Adipose tissue (tissue), 3 donors: ENCODE measurements around the gene COA8. TPM values are rescaled to one million over a fixed set of nuclear protein-coding genes. Genes with fewer than 3 reads are reported as not detected.
"Not testable (repeated sequence)": the region's sequence is repeated elsewhere in the genome, so short reads cannot be mapped to it uniquely, and the experiment has no call there.

Source experiments
- H3K27ac ChIP-seq: one replicate; pipeline ENCODE4 v1.5.1; 2013; ENCODE audit warnings: low read depth, low read length
- WGBS, 3 donors: extraction: QIAGEN DNeasy Blood & Tissue Kit; methylation state at CpG; one replicate each; pipeline ENCODE4 v1.1.7; 2013; 5-methylcytosine and 5-hydroxymethylcytosine counted together
- polyA plus RNA-seq, 3 donors: library from polyadenylated mRNA; stranded (reverse); fragments of 200-250 nt; gene quantifications; one replicate each; pipeline ENCODE4 v1.2.3, GENCODE V29; 2013
- donor health status: healthy with polysubstance abuse.
- donor health status: Bipolar disorder and iron deficiency.
- donor health status: healthy.

COA8 gene
- polyA plus RNA-seq, 3 donors: 49.3 to 67.5 (median 62.8) TPM

- no peak overlapping the region for H3K27ac ChIP-seq
- WGBS, 3 donors: 82 to 85% (median 84%) methylated on average over 12 of the region's 12 CpGs
These were observed 38.5 kb upstream of the COA8 start for GRCh38 chr14:103524002-103524935.

GRCh38 chr14:103525430-103526246 lies 37.1 kb upstream of the COA8 start:
- H3K27ac ChIP-seq: not testable (repeated sequence)
- 45 to 80% (median 75%) methylated on average over 17 of the region's 17 CpGs for WGBS, 3 donors

GRCh38 chr14:103526247-103526913 lies 36.4 kb upstream of the COA8 start:
- no peak overlapping the region for H3K27ac ChIP-seq
- 62 to 74% (median 67%) methylated on average over 8 of the region's 8 CpGs for WGBS, 3 donors

- WGBS, 3 donors: 76 to 100% (median 83%) methylated on average over 1 of the region's 1 CpG
- H3K27ac ChIP-seq: no peak overlapping the region
These were observed 35.9 kb upstream of the COA8 start for GRCh38 chr14:103526914-103527248.

DNA sequence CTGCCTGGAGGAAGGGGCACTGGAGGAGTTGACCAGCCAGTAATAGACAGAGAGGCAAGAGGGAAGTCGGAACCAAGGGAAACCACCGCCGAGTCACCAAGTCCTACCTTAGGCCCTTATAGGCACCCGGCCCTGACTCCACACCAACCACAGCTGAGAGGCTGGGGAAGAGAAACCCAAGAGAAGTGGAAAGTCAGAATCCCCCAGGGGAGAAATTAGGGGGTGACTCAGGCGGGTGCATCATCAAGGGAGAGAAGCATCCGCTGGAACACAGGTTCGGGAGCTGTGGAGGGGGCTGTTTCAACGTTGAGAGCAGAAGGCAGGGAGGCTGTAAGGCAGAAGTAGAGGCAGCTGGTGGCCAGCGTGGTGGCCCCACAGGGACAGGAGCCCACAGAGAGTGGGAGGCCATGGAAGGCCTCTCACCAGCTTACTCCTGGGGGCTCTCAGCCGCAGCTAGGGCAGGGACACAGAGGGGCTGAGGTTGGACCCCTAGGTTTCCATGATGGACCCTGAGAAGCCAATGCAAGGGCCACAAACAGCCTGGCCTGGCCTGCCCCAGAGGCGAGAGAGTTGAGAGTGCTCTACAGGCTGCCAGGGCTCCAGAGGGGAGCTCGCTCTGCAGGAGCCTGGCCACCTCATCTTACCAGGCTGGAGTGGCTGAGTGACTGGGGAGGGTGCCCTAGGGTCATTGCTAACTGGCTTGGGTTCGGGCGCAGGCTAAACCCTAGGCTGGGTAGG lies 35.2 kb upstream of the COA8 start:
- 71 to 87% (median 79%) methylated on average over 14 of the region's 14 CpGs for WGBS, 3 donors
- H3K27ac ChIP-seq: no peak overlapping the region

DNA sequence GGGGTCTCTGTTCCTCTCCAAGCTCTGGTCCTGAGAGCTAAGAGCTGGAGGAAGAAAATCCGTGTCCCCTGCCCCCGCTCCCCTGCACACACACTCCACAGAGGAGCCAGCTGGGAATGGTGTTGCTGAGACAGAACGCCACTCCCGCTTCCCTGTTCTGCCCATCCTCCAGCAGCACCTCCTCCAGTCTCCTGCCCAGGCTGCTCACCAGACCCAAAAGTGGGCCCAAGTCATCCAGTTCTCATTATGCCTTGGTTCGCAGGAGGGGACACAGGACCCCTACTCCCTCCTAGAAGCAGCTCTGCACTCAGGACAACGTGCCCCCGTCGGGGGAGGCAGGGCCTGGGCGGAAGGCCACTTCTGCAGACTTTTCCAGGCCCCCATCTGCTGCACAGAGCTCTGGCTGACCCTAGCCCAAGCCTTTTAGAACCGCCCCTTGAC lies 34.6 kb upstream of the COA8 start:
- WGBS, 3 donors: 45 to 47% (median 46%) methylated on average over 10 of the region's 10 CpGs

GRCh38 chr14:103528587-103529382 lies 34.0 kb upstream of the COA8 start, which contains the start of gene TRMT61A:
TRMT61A (plus strand) TSS chr14:103529196; CDS start chr14:103529979, 783 bp downstream.
- WGBS, 3 donors: 2 to 3% (median 3%) methylated on average over 50 to 70 of the region's 70 CpGs
- H3K27ac ChIP-seq: no peak within 1 kb of the TSS

More for the DNA sequence above, 34.6 kb upstream of the COA8 start:
- no peak overlapping the region for H3K27ac ChIP-seq

DNA sequence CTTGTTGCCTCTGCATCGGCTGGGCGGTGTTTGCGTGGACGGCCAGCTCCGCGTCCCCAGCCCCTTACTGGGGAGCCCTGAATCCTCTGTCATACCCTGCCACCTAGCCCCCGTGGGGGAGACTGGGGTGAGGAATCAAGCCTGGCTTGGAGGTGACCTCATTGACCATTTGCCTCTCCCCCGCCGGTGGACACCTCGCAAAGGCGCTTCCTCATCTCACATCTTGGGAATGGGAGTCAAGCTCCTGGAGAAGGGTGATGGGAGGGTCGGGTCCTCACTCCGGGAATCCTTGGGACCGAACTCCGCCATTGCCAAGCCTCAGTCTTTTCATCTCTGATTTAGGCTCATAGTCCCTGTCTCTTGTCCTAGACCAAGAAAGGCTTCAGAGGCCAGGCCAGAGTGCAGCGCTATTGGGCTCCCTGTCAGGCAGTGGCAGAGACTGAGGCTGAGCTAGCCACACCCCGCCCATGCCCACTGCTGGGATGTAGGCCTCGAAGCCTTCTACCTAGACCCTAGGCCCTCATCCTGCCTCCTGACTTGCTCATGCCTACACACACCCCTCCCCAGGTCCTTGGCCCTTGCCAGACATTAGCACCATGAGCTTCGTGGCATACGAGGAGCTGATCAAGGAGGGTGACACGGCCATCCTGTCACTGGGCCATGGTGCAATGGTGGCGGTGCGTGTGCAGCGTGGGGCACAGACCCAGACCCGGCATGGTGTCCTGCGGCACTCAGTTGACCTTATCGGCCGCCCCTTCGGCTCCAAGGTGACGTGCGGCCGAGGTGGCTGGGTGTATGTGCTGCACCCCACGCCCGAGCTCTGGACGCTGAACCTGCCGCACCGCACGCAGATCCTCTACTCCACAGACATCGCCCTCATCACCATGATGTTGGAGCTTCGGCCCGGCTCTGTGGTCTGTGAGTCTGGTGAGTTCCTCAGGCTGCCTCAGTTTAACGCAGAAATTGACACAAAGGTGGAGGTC lies 33.1 kb upstream of the COA8 start:
- no peak overlapping the region for H3K27ac ChIP-seq
- 49 to 51% (median 50%) methylated on average over 40 to 42 of the region's 42 CpGs for WGBS, 3 donors

- H3K27ac ChIP-seq: no peak overlapping the region
- WGBS, 3 donors: 61 to 64% (median 63%) methylated on average over 7 of the region's 7 CpGs
These were observed 32.4 kb upstream of the COA8 start for GRCh38 chr14:103530390-103530789.

DNA sequence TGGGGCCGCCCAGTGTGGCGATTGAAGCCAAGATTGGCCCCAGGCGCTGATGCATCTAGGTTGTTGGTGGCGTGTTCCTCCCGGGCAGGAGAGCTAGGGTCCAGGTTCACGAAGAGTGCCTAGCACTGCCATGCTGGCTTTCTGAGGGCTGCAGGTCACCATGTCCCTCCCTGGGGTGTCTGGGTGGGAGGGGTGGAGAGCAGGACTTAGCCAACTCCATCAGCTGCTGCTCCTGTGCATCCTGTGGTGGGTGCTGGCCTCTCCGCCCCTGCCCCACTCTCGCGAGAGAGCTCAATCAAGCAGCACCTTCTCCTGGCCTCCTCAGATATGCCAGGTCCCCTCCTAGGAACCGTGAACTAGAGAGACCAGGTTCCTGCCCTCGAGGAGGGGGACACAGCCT lies 31.9 kb upstream of the COA8 start:
- 89 to 92% (median 90%) methylated on average over 10 to 11 of the region's 11 CpGs for WGBS, 3 donors
- no peak overlapping the region for H3K27ac ChIP-seq

DNA sequence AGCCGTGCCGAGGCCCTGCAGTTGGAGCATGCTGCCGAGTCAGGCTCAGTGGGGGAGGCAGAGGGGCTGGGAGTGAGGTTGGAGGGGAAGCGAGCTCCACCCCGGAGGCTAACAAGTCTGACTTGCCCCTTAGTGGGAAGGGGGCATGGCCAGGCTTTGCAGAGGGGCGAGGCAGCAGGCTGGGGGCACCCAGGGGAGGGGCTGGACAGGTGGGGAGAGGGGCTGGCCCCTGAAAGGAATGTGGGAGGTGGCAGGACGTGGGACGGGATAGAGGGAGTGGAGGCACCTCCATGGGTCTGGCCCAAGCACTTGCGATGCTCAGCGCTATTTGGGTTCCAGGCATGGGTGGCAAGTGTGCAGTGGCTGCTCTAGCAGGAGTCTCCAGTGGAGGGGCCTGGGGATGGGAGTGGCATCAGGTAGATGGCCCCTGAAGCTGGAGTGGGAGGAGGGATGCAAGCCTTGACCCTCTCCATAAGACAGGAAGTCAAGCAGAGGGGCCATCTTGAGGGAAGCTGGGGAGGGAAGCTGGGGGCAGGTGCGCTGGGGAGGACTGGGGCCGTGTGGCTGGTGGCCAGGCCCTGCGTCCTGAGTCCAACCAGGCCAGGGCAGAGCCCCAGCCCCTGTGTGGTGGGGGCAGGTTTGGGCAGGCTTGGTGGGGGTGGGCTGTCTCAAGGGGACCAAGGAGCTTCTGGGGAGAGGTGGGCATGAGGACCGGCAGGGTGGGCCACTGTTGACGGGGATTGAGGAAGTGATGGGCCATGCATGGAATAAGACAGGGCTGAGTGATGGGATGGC lies 31.1 kb upstream of the COA8 start:
- no peak overlapping the region for H3K27ac ChIP-seq
- 87 to 91% (median 88%) methylated on average over 13 to 15 of the region's 15 CpGs for WGBS, 3 donors

GRCh38 chr14:103532216-103533136 lies 30.3 kb upstream of the COA8 start:
- WGBS, 3 donors: 86 to 89% (median 88%) methylated on average over 32 of the region's 32 CpGs
- no peak overlapping the region for H3K27ac ChIP-seq

DNA sequence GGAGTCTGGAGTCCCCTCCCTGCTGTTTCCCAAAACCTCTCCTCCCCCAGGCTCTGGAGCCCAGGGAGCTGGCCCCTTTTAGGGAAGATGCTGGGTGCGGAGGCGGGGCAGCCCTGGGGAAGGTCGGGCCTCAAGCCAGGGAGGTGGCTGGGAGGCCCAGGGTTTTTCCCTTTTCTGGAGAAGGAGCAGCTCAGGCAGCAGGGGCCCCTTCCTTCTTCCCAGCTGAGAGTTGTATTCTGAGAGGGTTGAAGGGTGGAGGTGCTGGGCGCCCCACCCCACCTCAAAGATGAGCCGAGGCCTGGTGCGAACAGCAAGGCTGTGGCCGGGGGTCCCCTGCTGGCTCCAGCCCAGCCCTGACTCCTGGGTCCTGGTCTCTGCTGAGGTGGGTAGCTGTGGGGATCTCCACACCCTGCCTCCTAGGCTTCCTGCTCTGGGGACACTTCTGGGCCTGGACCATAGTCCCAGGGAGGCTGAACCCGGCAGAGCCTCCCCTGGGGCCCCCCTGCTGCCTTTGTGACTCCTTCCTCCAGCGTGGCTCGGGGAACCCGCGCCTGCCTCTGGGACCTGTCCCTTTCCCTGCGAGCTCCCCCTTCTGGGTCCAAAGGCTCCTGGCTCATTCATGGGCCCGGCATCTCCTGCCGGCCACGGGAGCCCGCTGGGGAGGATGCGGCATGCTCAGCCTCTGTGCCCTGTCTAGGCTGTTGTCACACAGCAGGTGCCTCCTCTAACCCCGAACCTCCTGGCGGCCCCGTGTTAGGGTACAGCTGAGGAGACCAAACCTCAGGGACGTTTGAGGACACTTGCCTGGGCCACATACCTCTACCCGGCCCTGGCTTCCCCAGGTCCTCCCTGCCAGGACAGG lies 29.4 kb upstream of the COA8 start:
- 80 to 82% (median 81%) methylated on average over 23 of the region's 23 CpGs for WGBS, 3 donors
- H3K27ac ChIP-seq: no peak overlapping the region
